HepG2 (cell line): ENCODE data around the gene RBP3. TPM values are rescaled to one million over a fixed set of nuclear protein-coding genes. Genes with fewer than 3 reads are reported as not detected.

Experiments used
- ATAC-seq: fragments of 200-7000 bp; cut with Tn5 transposase; 3 replicates; pipeline ENCODE4 v1.9.1; 2020; ENCODE audit warnings: mild to moderate bottlenecking, moderate library complexity
- BruUV-seq: library from RNA; stranded (reverse); fragments of 400-500 nt; replicated peaks from 2 replicates; lab custom pipeline; 2021; lab: Mats Ljungman, UMichigan
- CTCF ChIA-PET: fragments of 300-600 bp; formaldehyde crosslinking; extraction: SDS; loops from one replicate; lab custom pipeline; 2021; ENCODE audit warnings: low total read pairs, inconsistent platforms, low intra/inter-chr PET ratio; lab: Yijun Ruan, JAX
- POLR2A ChIA-PET: fragments of 350-600 bp; sonication (Branson Sonifier 250); formaldehyde crosslinking; loops from one replicate; lab custom pipeline; 2020; ENCODE audit warnings: antibody characterized with exemption, inconsistent platforms; lab: Yijun Ruan, JAX
- DNase-seq: peaks from one replicate; pipeline ENCODE4 v3.0.0-alpha.2; 2015; ENCODE audit warnings: low spot score
- FAIRE-seq: peaks from 3 replicates; lab custom pipeline; 2011; peaks lifted over from hg19 to GRCh38; lab: Jason Lieb, UNC
- H2AFZ ChIP-seq: one replicate; pipeline ENCODE4 v1.6.1; 2011; ENCODE audit warnings: low read length, inconsistent platforms
- H3K27ac ChIP-seq: fragments of 300-600 bp; 3 replicates; pipeline ENCODE4 v1.8.0; 2011; ENCODE audit warnings: mixed run types, mild to moderate bottlenecking, mixed read lengths, low read length, inconsistent platforms; ENCODE audit not compliant: insufficient read depth; ENCODE audit errors: extremely low read length
- H3K27me3 ChIP-seq, 2 experiments: fragments of 200-600 bp in 1 of 2; 2 replicates in 1 of 2; 3 replicates in 1 of 2; pipeline versions ENCODE4 v1.6.0 to v1.8.0; 2011; ENCODE audit warnings: low read length in 2 of 2, mild to moderate bottlenecking in 2 of 2, moderate library complexity in 2 of 2, inconsistent platforms in 1 of 2; ENCODE audit not compliant: insufficient read depth in 2 of 2, control insufficient read depth in 1 of 2
- H3K36me3 ChIP-seq, 2 experiments: fragments of 200-600 bp in 1 of 2; replicated peaks in 1 of 2; 2 replicates in 1 of 2; 3 replicates in 1 of 2; pipeline versions ENCODE4 v1.5.1 to v1.8.0; 2011; ENCODE audit warnings: low read length in 2 of 2, inconsistent platforms in 1 of 2; ENCODE audit not compliant: insufficient read depth in 2 of 2, control insufficient read depth in 1 of 2
- H3K4me1 ChIP-seq: 2 replicates; pipeline ENCODE4 v1.5.1; 2012; ENCODE audit warnings: low read length, inconsistent platforms; ENCODE audit not compliant: insufficient read depth
- H3K4me2 ChIP-seq: 2 replicates; pipeline ENCODE4 v1.6.0; 2011; ENCODE audit warnings: low read depth, low read length, inconsistent platforms
- H3K4me3 ChIP-seq, 3 experiments: fragments of 200-600 bp in 1 of 3; sonication (generic), shearing (Covaris generic) in 1 of 3; replicated peaks in 1 of 3; 2 replicates each; pipeline ENCODE4 v1.5.1; 2011 to 2016; ENCODE audit warnings: low read length in 3 of 3, inconsistent platforms in 2 of 3, low read depth in 2 of 3, mild to moderate bottlenecking in 2 of 3, control low read depth in 1 of 3, mixed read lengths in 1 of 3; ENCODE audit not compliant: insufficient read depth in 1 of 3
- H3K79me2 ChIP-seq: one replicate; pipeline ENCODE4 v1.6.1; 2011; ENCODE audit warnings: low read length, inconsistent platforms; ENCODE audit not compliant: insufficient read depth
- H3K9ac ChIP-seq: 2 replicates; pipeline ENCODE4 v1.6.0; 2011; ENCODE audit warnings: mild to moderate bottlenecking, low read depth, low read length, inconsistent platforms; ENCODE audit not compliant: insufficient read depth
- H3K9me3 ChIP-seq: 2 replicates; pipeline ENCODE4 v1.5.1; 2012; ENCODE audit warnings: mild to moderate bottlenecking, low read length
- H4K20me1 ChIP-seq: 2 replicates; pipeline ENCODE4 v1.6.0; 2011; ENCODE audit warnings: inconsistent platforms, mild to moderate bottlenecking, low read length, moderate library complexity; ENCODE audit not compliant: insufficient read depth
- ARID5B ChIP-seq: IDR thresholded peaks from 2 replicates; pipeline ENCODE4 v1.4.0; 2020; ENCODE audit warnings: mild to moderate bottlenecking, missing genetic modification reagents
- NFE2L1 ChIP-seq: sonication (generic); formaldehyde crosslinking; IDR thresholded peaks from 2 replicates; pipeline ENCODE4 v1.4.0; 2020; ENCODE audit warnings: missing genetic modification reagents, mild to moderate bottlenecking, borderline replicate concordance
- SAFB2 ChIP-seq: sonication (generic); formaldehyde crosslinking; IDR thresholded peaks from 2 replicates; pipeline ENCODE4 v1.5.1; 2020; ENCODE audit warnings: missing genetic modification reagents, low read depth, mild to moderate bottlenecking, borderline replicate concordance
- ZFP82 ChIP-seq: sonication (generic); formaldehyde crosslinking; IDR thresholded peaks from 2 replicates; pipeline ENCODE4 v1.5.1; 2020; ENCODE audit warnings: mild to moderate bottlenecking, missing genetic modification reagents, borderline replicate concordance
- ZFYVE20 ChIP-seq: sonication (generic); formaldehyde crosslinking; IDR thresholded peaks from 2 replicates; pipeline ENCODE4 v1.8.0; 2023; ENCODE audit warnings: low read depth, mild to moderate bottlenecking, moderate library complexity, missing genetic modification reagents, borderline replicate concordance
- WGBS: methylation state at CpG from one replicate; pipeline ENCODE4 v1.1.6; 2017; ENCODE audit warnings: low lambda C conversion rate; 5-methylcytosine and 5-hydroxymethylcytosine counted together
- in situ Hi-C: cut with HindIII; loops from 2 replicates; pipeline ENCODE4 v1.10.0; 2017; ENCODE audit warnings: low pct_unique_long_range_greater_than_20kb; ENCODE audit not compliant: extremely low pct_ligation_motif_present
- intact Hi-C: fragments of 100-400 bp; cut with micrococcal nuclease; formaldehyde crosslinking; loops from one replicate; pipeline ENCODE4 v1.10.0; 2022; ENCODE audit not compliant: unreplicated experiment
- polyA plus RNA-seq, 8 experiments: library from polyadenylated mRNA; depleted of rRNA in 3 of 8; stranded (reverse) in 7 of 8; unstranded in 1 of 8; fragments of >200 nt; fragmentation: Illumina TruSeq in 4 of 8; extraction: Trizol in 4 of 8; gene quantifications; 2 replicates each; pipeline versions ENCODE4 v1.2.1 to v1.2.3, GENCODE V29; 2011 to 2016; ENCODE audit warnings: low read depth in 4 of 8, missing spikeins in 1 of 8, mixed read lengths in 1 of 8; ENCODE audit not compliant: insufficient read depth in 1 of 8
- total RNA-seq, 5 experiments: library from RNA; depleted of rRNA; stranded (reverse); fragments of >200 nt; fragmentation: Illumina TruSeq; extraction: Trizol; gene quantifications; 2 replicates each; pipeline ENCODE4 v1.2.3, GENCODE V29; 2016; ENCODE audit warnings: low read depth in 1 of 5

The RBP3 gene
- total and polyA plus RNA-seq, 2 of the 13 experiments (the other 11 are each of a cell fraction or from before 2014, with no cell fraction given), result not detected

GRCh38 chr10:47372726-47373125 lies 24.6 kb downstream of the RBP3 start (continued):
- TF ChIP-seq ARID5B (CRISPR knock-in tag) (no peak), NFE2L1 (no peak)

- H3K27me3 ChIP-seq, result peaks cover under 1 to 2% of the 10 kb centered on the region in 2 experiments; a peak in 2 of 5 replicates
- FAIRE-seq (no peak), ATAC-seq (no peak), DNase-seq (no peak)
- H3K4me2 ChIP-seq, result no peak overlapping the region
- H4K20me1 ChIP-seq, result no peaks in the 10 kb centered on the region
- intact Hi-C loops, result no loop called here
- CTCF ChIA-PET, result no interaction called here
- no peaks in the 10 kb centered on the region for H3K9me3 ChIP-seq
- H3K27ac ChIP-seq, result no peak overlapping the region
- 58% methylated on average over 8 of the region's 12 CpGs for WGBS
- no peak overlapping the region for H3K4me3 ChIP-seq
- BruUV-seq, result no TSS peak
- H2AFZ ChIP-seq, result no peak overlapping the region
- TF ChIP-seq ZFYVE20 (no peak), SAFB2 (CRISPR knock-in tag) (no peak), ZFP82 (CRISPR knock-in tag) (no peak)
- no peak overlapping the region for H3K9ac ChIP-seq
- H3K4me1 ChIP-seq, result peaks cover 2% of the 10 kb centered on the region; the same call in 1 of the 2 replicates
- no peaks in the 10 kb centered on the region for H3K36me3 ChIP-seq
- in situ Hi-C loops, result no loop called here
- no peaks in the 10 kb centered on the region for H3K79me2 ChIP-seq
- POLR2A ChIA-PET, result no interaction called here
These were observed 26.7 kb downstream of the RBP3 start for GRCh38 chr10:47374611-47375536.
